ENCODE measurements around the gene SOX5.

The SOX5 gene

GRCh38 chr12:23669691-23670090, 279.8 kb downstream of the SOX5 start:
- DNase-seq: no peak

GRCh38 chr12:23666866-23667265, 282.6 kb downstream of the SOX5 start:
- no peak for DNase-seq

- DNase-seq: no peak
Measured at GRCh38 chr12:23662966-23663365, 286.5 kb downstream of the SOX5 start.

- no peak for DNase-seq
Measured at GRCh38 chr12:23659131-23659530, 290.3 kb downstream of the SOX5 start.

- DNase-seq: no peak
Measured at GRCh38 chr12:23657598-23657997, 291.9 kb downstream of the SOX5 start.

- no peak for DNase-seq
Measured at GRCh38 chr12:23655884-23656283, 293.6 kb downstream of the SOX5 start.

- no peak for DNase-seq
Measured at GRCh38 chr12:23655112-23655511, 294.4 kb downstream of the SOX5 start.

GRCh38 chr12:23648546-23648945, 300.9 kb downstream of the SOX5 start:
- DNase-seq: no peak

GRCh38 chr12:23640754-23641153, 308.7 kb downstream of the SOX5 start:
- no peak for DNase-seq

- DNase-seq: no peak
Measured at GRCh38 chr12:23634344-23634743, 315.1 kb downstream of the SOX5 start.

- no peak for DNase-seq
Measured at GRCh38 chr12:23631786-23632377, 317.6 kb downstream of the SOX5 start.

- DNase-seq: no peak
Measured at GRCh38 chr12:23630524-23630923, 318.9 kb downstream of the SOX5 start.

GRCh38 chr12:23628806-23629205, 320.7 kb downstream of the SOX5 start:
- no peak for DNase-seq

GRCh38 chr12:23626791-23627190, 322.7 kb downstream of the SOX5 start:
- DNase-seq: no peak

GRCh38 chr12:23621900-23622299, 327.6 kb downstream of the SOX5 start:
- no peak for DNase-seq

- DNase-seq: no peak
Measured at GRCh38 chr12:23618718-23619117, 330.8 kb downstream of the SOX5 start.

GRCh38 chr12:23617749-23618148, 331.7 kb downstream of the SOX5 start:
- DNase-seq: no peak

GRCh38 chr12:23614280-23614679, 335.2 kb downstream of the SOX5 start:
- no peak for DNase-seq

- DNase-seq: no peak
Measured at GRCh38 chr12:23611320-23611719, 338.1 kb downstream of the SOX5 start.

- no peak for DNase-seq
Measured at GRCh38 chr12:23600919-23601318, 348.6 kb downstream of the SOX5 start.

GRCh38 chr12:23596568-23596967, 352.9 kb downstream of the SOX5 start:
- no peak for DNase-seq

GRCh38 chr12:23587833-23588559, 361.5 kb downstream of the SOX5 start:
- no peak for DNase-seq

GRCh38 chr12:23585782-23586163, 363.7 kb downstream of the SOX5 start:
- no peak for DNase-seq

GRCh38 chr12:23585156-23585781, 364.2 kb downstream of the SOX5 start:
- DNase-seq: no peak

All from GF-D8 (cell line).